Upper lobe of right lung (tissue), 1 donor: ENCODE data around the gene NCOR1. TPM values are rescaled to one million over a fixed set of nuclear protein-coding genes. Genes with fewer than 3 reads are reported as not detected.

Experiments used
- ATAC-seq: fragments of 200-7000 bp; cut with Tn5 transposase; one replicate; pipeline ENCODE4 v1.9.1; 2020; ENCODE audit warnings: mild to moderate bottlenecking, moderate library complexity
- DNase-seq: peaks from one replicate; pipeline ENCODE4 v3.0.0-alpha.2; 2020
- H3K27ac ChIP-seq: fragments of 200-600 bp; one replicate; pipeline ENCODE4 v1.8.0; 2022
- H3K27me3 ChIP-seq: fragments of 200-600 bp; one replicate; pipeline ENCODE4 v1.8.0; 2022; ENCODE audit warnings: mild to moderate bottlenecking
- H3K36me3 ChIP-seq: fragments of 200-600 bp; one replicate; pipeline ENCODE4 v1.8.0; 2022
- H3K4me1 ChIP-seq: fragments of 200-600 bp; one replicate; pipeline ENCODE4 v1.8.0; 2022
- H3K4me3 ChIP-seq: fragments of 200-600 bp; one replicate; pipeline ENCODE4 v1.8.0; 2022; ENCODE audit warnings: mild to moderate bottlenecking
- H3K9me3 ChIP-seq: fragments of 200-600 bp; one replicate; pipeline ENCODE4 v1.8.0; 2022
- CTCF ChIP-seq: fragments of 200-600 bp; IDR thresholded peaks from one replicate; pipeline ENCODE4 v1.8.0; 2022; ENCODE audit warnings: antibody characterized with exemption
- intact Hi-C: fragments of 100-400 bp; cut with DNase I; formaldehyde crosslinking; loops from one replicate; pipeline ENCODE4 v1.11.0; 2022
- total RNA-seq: library from RNA; stranded (reverse); fragmentation: NEBNext Ultra II Directional; extraction: Animal tissue kit (Norgen Biotek cat#: 25700); gene quantifications from one replicate; pipeline ENCODE4 v1.2.1, GENCODE V29; 2021
- donor health status: DM: no; HTN: yes; CAD: no; lungs with severe emphysema.

The NCOR1 gene
- total RNA-seq, 1 donor from 2014 or later: 138 TPM

- peaks cover 63% of the 10 kb centered on the region for H3K36me3 ChIP-seq
- H3K4me1 ChIP-seq: no peaks in the 10 kb centered on the region
- no peaks in the 10 kb centered on the region for H3K27me3 ChIP-seq
- no peak overlapping the region for H3K27ac ChIP-seq
- DNase-seq (no peak), ATAC-seq (no peak)
- intact Hi-C loops: no loop called here
- H3K4me3 ChIP-seq: no peak overlapping the region
- no peak for TF ChIP-seq CTCF
- H3K9me3 ChIP-seq: no peaks in the 10 kb centered on the region
These were observed 23.7 kb downstream of the NCOR1 start for GRCh38 chr17:16191604-16192003.

- TF ChIP-seq CTCF: no peak
- Histone ChIP-seq H3K36me3 (peaks cover 70% of the 10 kb centered on the region), H3K27me3 (no peaks in the 10 kb centered on the region), H3K4me1 (no peaks in the 10 kb centered on the region), H3K27ac (no peak overlapping the region), H3K9me3 (no peaks in the 10 kb centered on the region), H3K4me3 (no peak overlapping the region)
- intact Hi-C loops: no loop called here
- DNase-seq (no peak), ATAC-seq (no peak)
These were observed 24.5 kb downstream of the NCOR1 start for GRCh38 chr17:16190703-16191360.

GRCh38 chr17:16189791-16190348, 25.5 kb downstream of the NCOR1 start:
- intact Hi-C loops: no loop called here
- no peak for TF ChIP-seq CTCF

GRCh38 chr17:16187642-16188041, 27.7 kb downstream of the NCOR1 start:
- H3K27ac ChIP-seq: no peak overlapping the region
- intact Hi-C loops: no loop called here
- ATAC-seq (no peak), DNase-seq (no peak)
- no peaks in the 10 kb centered on the region for H3K27me3 ChIP-seq
- H3K36me3 ChIP-seq: peaks cover 68% of the 10 kb centered on the region
- H3K4me3 ChIP-seq: no peak overlapping the region
- H3K9me3 ChIP-seq: no peaks in the 10 kb centered on the region
- no peak for TF ChIP-seq CTCF
- H3K4me1 ChIP-seq: no peaks in the 10 kb centered on the region

More at GRCh38 chr17:16189791-16190348, 25.5 kb downstream of the NCOR1 start:
- no peak for ATAC-seq
- H3K27ac ChIP-seq: no peak overlapping the region
- no peaks in the 10 kb centered on the region for H3K4me1 ChIP-seq
- H3K9me3 ChIP-seq: no peaks in the 10 kb centered on the region
- no peak for DNase-seq
- peaks cover 80% of the 10 kb centered on the region for H3K36me3 ChIP-seq
- no peaks in the 10 kb centered on the region for H3K27me3 ChIP-seq
- no peak overlapping the region for H3K4me3 ChIP-seq

GRCh38 chr17:16181581-16181980, 33.8 kb downstream of the NCOR1 start:
- no peaks in the 10 kb centered on the region for H3K4me1 ChIP-seq
- H3K9me3 ChIP-seq: no peaks in the 10 kb centered on the region
- no peaks in the 10 kb centered on the region for H3K27me3 ChIP-seq
- no peak overlapping the region for H3K4me3 ChIP-seq
- no peak overlapping the region for H3K27ac ChIP-seq
- TF ChIP-seq CTCF: no peak
- intact Hi-C loops: no loop called here
- no peak for DNase-seq
- ATAC-seq: no peak
- H3K36me3 ChIP-seq: peaks cover 23% of the 10 kb centered on the region
